T-cell (primary cell): Measurements from ENCODE around the gene TMA7. TPM values are rescaled to one million over a fixed set of nuclear protein-coding genes. Genes with fewer than 3 reads are reported as not detected.

Source experiments
- ATAC-seq, 4 experiments: fragments of 200-7000 bp in 3 of 4; fragments of 150-1000 bp in 1 of 4; cut with Tn5 transposase; replicated peaks in 1 of 4; 1 replicate in 3 of 4; 2 replicates in 1 of 4; pipeline ENCODE4 v1.10.0; 2021; ENCODE audit warnings: moderate library complexity in 3 of 4, mild to moderate bottlenecking in 2 of 4, moderate number of reproducible peaks in 1 of 4
- CTCF ChIA-PET, 2 donors: fragments of 300-600 bp; sonication (Branson Sonifier 250); formaldehyde crosslinking; loops; one replicate each; lab custom pipeline; 2022; ENCODE audit warnings: antibody characterized with exemption in 2 of 2; lab: Charles Lee
- POLR2A ChIA-PET, 2 donors: fragments of 300-600 bp; sonication (Branson Sonifier 250); formaldehyde crosslinking; loops; one replicate each; lab custom pipeline; 2022; ENCODE audit warnings: antibody characterized with exemption in 2 of 2; lab: Charles Lee
- DNase-seq, 35 experiments: peaks; one replicate each; pipeline versions ENCODE4 v3.0.0 to v3.0.0-alpha.2; 2013 to 2023
- H3K27ac ChIP-seq: one replicate; pipeline ENCODE4 v1.5.1; 2013; ENCODE audit warnings: low read length
- H3K27me3 ChIP-seq, 2 experiments: replicated peaks in 1 of 2; 1 replicate in 1 of 2; 2 replicates in 1 of 2; pipeline versions ENCODE4 v1.6.1 to v1.7.0; 2013; ENCODE audit warnings: low read length in 1 of 2, mixed read lengths in 1 of 2; ENCODE audit not compliant: control insufficient read depth in 2 of 2, insufficient read depth in 2 of 2; ENCODE audit errors: extremely low read depth in 1 of 2
- H3K36me3 ChIP-seq, 2 donors: 1 replicate in 1 of 2; 2 replicates in 1 of 2; pipeline versions ENCODE4 v1.6.1 to v1.7.0; 2013; ENCODE audit warnings: low read length in 1 of 2; ENCODE audit not compliant: control insufficient read depth in 2 of 2, insufficient read depth in 1 of 2; ENCODE audit errors: extremely low read depth in 1 of 2
- H3K4me1 ChIP-seq, 2 experiments: 1 replicate in 1 of 2; 2 replicates in 1 of 2; pipeline versions ENCODE4 v1.6.1 to v1.7.0; 2013; ENCODE audit warnings: low read length in 2 of 2, mixed read lengths in 1 of 2; ENCODE audit not compliant: insufficient read depth in 2 of 2, control insufficient read depth in 1 of 2; ENCODE audit errors: extremely low read depth in 1 of 2
- H3K4me3 ChIP-seq, 2 donors: 1 replicate in 1 of 2; 2 replicates in 1 of 2; pipeline versions ENCODE4 v1.5.1 to v1.7.0; 2013; ENCODE audit warnings: mild to moderate bottlenecking in 2 of 2, low read length in 1 of 2, moderate library complexity in 1 of 2; ENCODE audit not compliant: control insufficient read depth in 1 of 2; ENCODE audit errors: extremely low read depth in 1 of 2
- H3K9me3 ChIP-seq: 2 replicates; pipeline ENCODE4 v1.7.0; 2013
- H3K27ac Mint-ChIP-seq, 2 donors: one replicate each; pipeline ENCODE4 v1.8.0; 2020 to 2021; ENCODE audit warnings: mild to moderate bottlenecking in 2 of 2, mixed read lengths in 2 of 2
- H3K27me3 Mint-ChIP-seq, 2 donors: one replicate each; pipeline ENCODE4 v1.8.0; 2021 to 2022; ENCODE audit warnings: mixed read lengths in 2 of 2
- H3K36me3 Mint-ChIP-seq: one replicate; pipeline ENCODE4 v1.8.0; 2021; ENCODE audit warnings: mixed read lengths
- H3K4me1 Mint-ChIP-seq, 3 donors: one replicate each; pipeline ENCODE4 v1.8.0; 2020 to 2022; ENCODE audit warnings: mixed read lengths in 3 of 3, mild to moderate bottlenecking in 1 of 3
- H3K4me3 Mint-ChIP-seq, 3 donors: one replicate each; pipeline ENCODE4 v1.8.0; 2020 to 2022; ENCODE audit warnings: mild to moderate bottlenecking in 3 of 3, mixed read lengths in 3 of 3, moderate library complexity in 3 of 3
- H3K9me3 Mint-ChIP-seq, 3 donors: one replicate each; pipeline ENCODE4 v1.8.0; 2020 to 2022; ENCODE audit warnings: mixed read lengths in 3 of 3
- WGBS: methylation state at CpG from one replicate; pipeline ENCODE4 v1.1.5; 2013; ENCODE audit warnings: missing lambda C conversion rate; ENCODE audit not compliant: insufficient coverage; 5-methylcytosine and 5-hydroxymethylcytosine counted together
- total RNA-seq, 35 experiments: library from RNA in 6 of 35; stranded (reverse) in 6 of 35; fragments of 120-200 nt in 1 of 35; gene quantifications; one replicate each; pipeline versions ENCODE4 v1.2.1 to v1.2.4 and lab custom pipeline; 2013 to 2026

The TMA7 gene
- total RNA-seq, 5 donors from 2014 or later (not counting 1 experiment from before 2014, with no cell fraction given): 216 to 245 (median 229) TPM

GRCh38 chr3:48411606-48412374 lies 28.3 kb upstream of the TMA7 start:
- no peak overlapping the region for H3K27ac Mint-ChIP-seq
- Histone ChIP-seq H3K27me3 (no peaks in the 10 kb centered on the region), H3K9me3 (no peaks in the 10 kb centered on the region), H3K27ac (no peak overlapping the region), H3K4me3 (no peak overlapping the region), H3K36me3 (no peaks in the 10 kb centered on the region), H3K4me1 (no peaks in the 10 kb centered on the region)
- no peaks in the 10 kb centered on the region for H3K36me3 Mint-ChIP-seq
- no peak for ATAC-seq
- no peaks in the 10 kb centered on the region for H3K27me3 Mint-ChIP-seq
- CTCF ChIA-PET: interaction anchor here in 1 of 2 donors (0.6 kb wide), 1 partner anchor 36 kb away, joined by 3 read pairs; no protein-coding TSS in a partner anchor
- WGBS: 82% methylated on average over 7 of the region's 11 CpGs
- H3K4me1 Mint-ChIP-seq: no peaks in the 10 kb centered on the region
- no peaks in the 10 kb centered on the region for H3K9me3 Mint-ChIP-seq
- no peak for DNase-seq
- POLR2A ChIA-PET: interaction anchor here in 1 of 2 donors (0.7 kb wide), 1 partner anchor 25 kb away, joined by 3 read pairs; no protein-coding TSS in a partner anchor
- H3K4me3 Mint-ChIP-seq: no peak overlapping the region

- no peak overlapping the region for H3K4me3 ChIP-seq
- DNase-seq (no peak), ATAC-seq (no peak)
- POLR2A ChIA-PET: interaction anchor here in 1 of 2 donors (0.7 kb wide), 1 partner anchor 25 kb away, joined by 3 read pairs; no protein-coding TSS in a partner anchor
- CTCF ChIA-PET: interaction anchor here (0.6 to 1.1 kb wide), 2 partner anchors 35 to 53 kb away, joined by 3 read pairs; a partner anchor contains a TSS
- no peaks in the 10 kb centered on the region for H3K4me1 ChIP-seq
- Mint-ChIP-seq H3K4me3 (no peak overlapping the region), H3K9me3 (no peaks in the 10 kb centered on the region), H3K36me3 (no peaks in the 10 kb centered on the region), H3K4me1 (no peaks in the 10 kb centered on the region), H3K27me3 (no peaks in the 10 kb centered on the region), H3K27ac (no peak overlapping the region)
- H3K9me3 ChIP-seq: no peaks in the 10 kb centered on the region
- no peaks in the 10 kb centered on the region for H3K36me3 ChIP-seq
- H3K27me3 ChIP-seq: no peaks in the 10 kb centered on the region
- WGBS: 91% methylated on average over 18 of the region's 19 CpGs
- no peak overlapping the region for H3K27ac ChIP-seq
These were observed 27.6 kb upstream of the TMA7 start for GRCh38 chr3:48412375-48413001.

- no peaks in the 10 kb centered on the region for H3K9me3 Mint-ChIP-seq
- no peaks in the 10 kb centered on the region for H3K4me1 ChIP-seq
- no peaks in the 10 kb centered on the region for H3K9me3 ChIP-seq
- DNase-seq (no peak), ATAC-seq (no peak)
- 73% methylated on average over 8 of the region's 8 CpGs for WGBS
- no peaks in the 10 kb centered on the region for H3K36me3 ChIP-seq
- H3K4me3 Mint-ChIP-seq: no peak overlapping the region
- ChIA-PET POLR2A (no interaction called here), CTCF (interaction anchor here in 1 of 2 donors (1.1 kb wide), 1 partner anchor 53 kb away, joined by 3 read pairs; a partner anchor contains a TSS)
- no peak overlapping the region for H3K4me3 ChIP-seq
- no peak overlapping the region for H3K27ac Mint-ChIP-seq
- H3K27ac ChIP-seq: no peak overlapping the region
- H3K4me1 Mint-ChIP-seq: no peaks in the 10 kb centered on the region
- no peaks in the 10 kb centered on the region for H3K27me3 Mint-ChIP-seq
- no peaks in the 10 kb centered on the region for H3K36me3 Mint-ChIP-seq
- no peaks in the 10 kb centered on the region for H3K27me3 ChIP-seq
These were observed 27.0 kb upstream of the TMA7 start for GRCh38 chr3:48413086-48413485.

- no peak overlapping the region for H3K4me3 Mint-ChIP-seq
- no peak overlapping the region for H3K4me3 ChIP-seq
- no peak overlapping the region for H3K27ac ChIP-seq
- H3K9me3 ChIP-seq: no peaks in the 10 kb centered on the region
- no peaks in the 10 kb centered on the region for H3K9me3 Mint-ChIP-seq
- ATAC-seq (no peak), DNase-seq (no peak)
- H3K36me3 Mint-ChIP-seq: no peaks in the 10 kb centered on the region
- no peaks in the 10 kb centered on the region for H3K4me1 Mint-ChIP-seq
- CTCF ChIA-PET: interaction anchor here in 1 of 2 donors (1.1 kb wide), 1 partner anchor 52 kb away, joined by 3 read pairs; a partner anchor contains a TSS
- no peaks in the 10 kb centered on the region for H3K27me3 Mint-ChIP-seq
- POLR2A ChIA-PET: no interaction called here
- H3K27ac Mint-ChIP-seq: no peak overlapping the region
- WGBS: 85% methylated on average over 12 of the region's 14 CpGs
- H3K36me3 ChIP-seq: no peaks in the 10 kb centered on the region
- peaks cover 0 to 3% of the 10 kb centered on the region in 2 experiments for H3K27me3 ChIP-seq
- H3K4me1 ChIP-seq: no peaks in the 10 kb centered on the region
These were observed 26.4 kb upstream of the TMA7 start for GRCh38 chr3:48413611-48414010.

- no peak for DNase-seq
These were observed 25.4 kb upstream of the TMA7 start for GRCh38 chr3:48414376-48415250.

More at GRCh38 chr3:48414376-48415250, 25.4 kb upstream of the TMA7 start:
- no peaks in the 10 kb centered on the region for H3K27me3 Mint-ChIP-seq
- H3K27me3 ChIP-seq: peaks cover 0 to 4% of the 10 kb centered on the region in 2 experiments
- no peak overlapping the region for H3K27ac ChIP-seq
- 85% methylated on average over 22 of the region's 25 CpGs for WGBS
- H3K4me3 Mint-ChIP-seq: no peak overlapping the region
- ATAC-seq: no peak
- H3K4me1 Mint-ChIP-seq: no peaks in the 10 kb centered on the region
- H3K9me3 ChIP-seq: no peaks in the 10 kb centered on the region
- no peak overlapping the region for H3K4me3 ChIP-seq
- no peak overlapping the region for H3K27ac Mint-ChIP-seq
- H3K36me3 ChIP-seq: no peaks in the 10 kb centered on the region
- ChIA-PET CTCF (interaction anchor here in 1 of 2 donors (1.0 kb wide), 1 partner anchor 135 kb away, joined by 9 read pairs; no protein-coding TSS in a partner anchor), POLR2A (no interaction called here)
- no peaks in the 10 kb centered on the region for H3K4me1 ChIP-seq
- no peaks in the 10 kb centered on the region for H3K9me3 Mint-ChIP-seq
- H3K36me3 Mint-ChIP-seq: no peaks in the 10 kb centered on the region
